Heart left ventricle (tissue), 16 donors: ENCODE data around the gene AP3S1. TPM values are rescaled to one million over a fixed set of nuclear protein-coding genes. Genes with fewer than 3 reads are reported as not detected.
A peak's percentile ranks its signal among the peaks of the same experiment; 100 is the strongest.

ENCODE experiments used
- ATAC-seq, 4 donors: fragments of 200-7000 bp; cut with Tn5 transposase; one replicate each; pipeline ENCODE4 v1.9.1; 2020 to 2022; ENCODE audit warnings: moderate library complexity in 4 of 4, mild to moderate bottlenecking in 3 of 4, moderate number of reproducible peaks in 1 of 4
- DNase-seq, 5 donors: peaks; one replicate each; pipeline ENCODE4 v3.0.0-alpha.2; 2020
- H3K27ac ChIP-seq, 12 donors: fragments of 200-600 bp; sonication (generic) in 4 of 12; one replicate each; pipeline versions ENCODE4 v1.5.0 to v1.8.0; 2016 to 2022; ENCODE audit warnings: mild to moderate bottlenecking in 2 of 12
- H3K27me3 ChIP-seq, 9 donors: fragments of 200-600 bp; sonication (generic) in 2 of 9; one replicate each; pipeline versions ENCODE4 v1.5.1 to v1.8.0; 2016 to 2022; ENCODE audit warnings: mild to moderate bottlenecking in 3 of 9
- H3K36me3 ChIP-seq, 9 donors: fragments of 200-600 bp; sonication (generic) in 2 of 9; one replicate each; pipeline versions ENCODE4 v1.5.0 to v1.8.0; 2018 to 2022; ENCODE audit warnings: mild to moderate bottlenecking in 2 of 9
- H3K4me1 ChIP-seq, 12 donors: fragments of 200-600 bp; sonication (generic) in 4 of 12; one replicate each; pipeline versions ENCODE4 v1.5.0 to v1.8.0; 2016 to 2022; ENCODE audit warnings: mild to moderate bottlenecking in 3 of 12
- H3K4me3 ChIP-seq, 12 donors: fragments of 200-600 bp; sonication (generic) in 4 of 12; one replicate each; pipeline versions ENCODE4 v1.5.0 to v1.8.0; 2017 to 2022; ENCODE audit warnings: mild to moderate bottlenecking in 9 of 12, moderate library complexity in 4 of 12
- H3K9me3 ChIP-seq, 12 donors: fragments of 200-600 bp; sonication (generic) in 4 of 12; one replicate each; pipeline versions ENCODE4 v1.5.0 to v1.8.0; 2016 to 2022; ENCODE audit warnings: mild to moderate bottlenecking in 1 of 12
- POLR2A ChIP-seq, 2 donors: fragments of 450-650 bp; IDR thresholded peaks; one replicate each; pipeline ENCODE4 v1.6.1; 2017; ENCODE audit warnings: antibody characterized with exemption in 2 of 2, mild to moderate bottlenecking in 2 of 2, moderate library complexity in 2 of 2
- WGBS, 4 donors: extraction: QIAGEN DNeasy Blood & Tissue Kit in 2 of 4; methylation state at CpG; one replicate each; pipeline versions ENCODE4 v1.1.5 to v1.1.7; 2013 to 2018; 5-methylcytosine and 5-hydroxymethylcytosine counted together
- intact Hi-C, 10 donors: fragments of 100-400 bp; cut with DNase I; formaldehyde crosslinking; loops; one replicate each; pipeline versions ENCODE4 v1.11.1 to v1.14.2; 2022
- polyA plus RNA-seq, 2 donors: library from polyadenylated mRNA; stranded (reverse); fragments of 200-250 nt; gene quantifications; one replicate each; pipeline ENCODE4 v1.2.3, GENCODE V29; 2013
- total RNA-seq, 9 donors: library from RNA; depleted of rRNA in 2 of 9; stranded (reverse); fragments of >200 nt in 2 of 9; fragmentation: NEBNext Ultra II Directional in 3 of 9; extraction: Animal tissue kit (Norgen Biotek cat#: 25700) in 3 of 9; gene quantifications; one replicate each; pipeline versions ENCODE4 v1.1.0 to v1.2.4, GENCODE V29; 2016 to 2023
- TF ChIP-seq, protein P1 (sequence below), 12 donors: fragments of 200-600 bp; sonication (generic) in 4 of 12; IDR thresholded peaks; one replicate each; pipeline versions ENCODE4 v1.5.0 to v1.8.0; 2018 to 2022; ENCODE audit warnings: antibody characterized with exemption in 12 of 12, mild to moderate bottlenecking in 5 of 12
- donor health status: ischemic (EF 13 %, LVEDD 7.1; RV severe dilation, severe dysfunction).
- donor health status: healthy with polysubstance abuse.
- donor health status: DM: no; HTN: yes; CAD: no.
- donor health status: DM: no; HTN: no; CAD: no.
- donor health status: ischemic (EF 25% LVEDD 6.9; RV normal size, moderate dysfunction).
- donor health status: ischemic (EF 25% LVEDD 5.7; RV mildly dilated, moderate dysfunction).
- donor health status: healthy.
- donor health status: DM: yes; HTN: yes; CAD: no.
- donor health status: ischemic (EF 35%, LVEDD 5.7; RV mildly dilated, moderate dysfunction).
- donor health status: nonischemic (EF 11% LVEDD 7.7; RV severe dilation, severe dysfunction).
- donor health status: DM: yes; HTN: yes; CAD: no.
- donor health status: PGD.
- donor health status: ischemic (EF 29% LVEDD 5.4; RV normal size, mild dysfunction).
- donor health status: nonischemic (EF 23%, LVEDD 6.1; RV moderate dilation, normal function).

Gene AP3S1
- total and polyA plus RNA-seq, 11 donors = 20.3 to 56.4 (median 46.4) TPM

DNA sequence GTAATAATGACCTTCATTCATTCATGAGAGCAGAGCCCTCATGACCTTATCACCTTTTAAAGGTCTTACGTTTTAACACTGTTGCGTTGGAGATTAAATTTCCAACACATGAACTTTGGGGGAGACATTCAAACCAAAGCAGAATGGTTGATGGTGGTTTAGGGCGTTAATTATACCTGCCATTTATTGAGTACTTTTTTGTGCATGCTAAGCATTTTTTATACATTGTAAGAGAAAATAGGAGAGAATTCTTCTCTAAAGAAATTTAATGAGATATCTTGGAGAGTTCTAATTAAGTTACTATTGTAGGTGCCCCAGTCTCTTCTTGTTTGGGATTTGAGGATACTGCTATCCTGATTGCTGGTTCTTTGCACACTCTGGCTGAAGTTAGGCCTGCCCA, 12.4 kb downstream of the AP3S1 start:
- intact Hi-C loops = no loop called here
- Histone ChIP-seq H3K27ac (no peak overlapping the region), H3K4me3 (no peak overlapping the region), H3K9me3 (peaks cover 0 to 12% (median 2%) of the 10 kb centered on the region in 12 donors), H3K4me1 (peaks cover 0 to 60% (median 41%) of the 10 kb centered on the region in 12 donors), H3K36me3 (no peaks in the 10 kb centered on the region), H3K27me3 (no peaks in the 10 kb centered on the region)
- ATAC-seq (no peak), DNase-seq (no peak)
- TF ChIP-seq, protein P1, sequence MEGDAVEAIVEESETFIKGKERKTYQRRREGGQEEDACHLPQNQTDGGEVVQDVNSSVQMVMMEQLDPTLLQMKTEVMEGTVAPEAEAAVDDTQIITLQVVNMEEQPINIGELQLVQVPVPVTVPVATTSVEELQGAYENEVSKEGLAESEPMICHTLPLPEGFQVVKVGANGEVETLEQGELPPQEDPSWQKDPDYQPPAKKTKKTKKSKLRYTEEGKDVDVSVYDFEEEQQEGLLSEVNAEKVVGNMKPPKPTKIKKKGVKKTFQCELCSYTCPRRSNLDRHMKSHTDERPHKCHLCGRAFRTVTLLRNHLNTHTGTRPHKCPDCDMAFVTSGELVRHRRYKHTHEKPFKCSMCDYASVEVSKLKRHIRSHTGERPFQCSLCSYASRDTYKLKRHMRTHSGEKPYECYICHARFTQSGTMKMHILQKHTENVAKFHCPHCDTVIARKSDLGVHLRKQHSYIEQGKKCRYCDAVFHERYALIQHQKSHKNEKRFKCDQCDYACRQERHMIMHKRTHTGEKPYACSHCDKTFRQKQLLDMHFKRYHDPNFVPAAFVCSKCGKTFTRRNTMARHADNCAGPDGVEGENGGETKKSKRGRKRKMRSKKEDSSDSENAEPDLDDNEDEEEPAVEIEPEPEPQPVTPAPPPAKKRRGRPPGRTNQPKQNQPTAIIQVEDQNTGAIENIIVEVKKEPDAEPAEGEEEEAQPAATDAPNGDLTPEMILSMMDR (IDR thresholded peaks at IDR 0.05) = no peak
- no peak for TF ChIP-seq POLR2A (IDR thresholded peaks at IDR 0.05)
- 91 to 94% (median 93%) methylated on average over 3 of the region's 3 CpGs for WGBS, 4 donors

DNA sequence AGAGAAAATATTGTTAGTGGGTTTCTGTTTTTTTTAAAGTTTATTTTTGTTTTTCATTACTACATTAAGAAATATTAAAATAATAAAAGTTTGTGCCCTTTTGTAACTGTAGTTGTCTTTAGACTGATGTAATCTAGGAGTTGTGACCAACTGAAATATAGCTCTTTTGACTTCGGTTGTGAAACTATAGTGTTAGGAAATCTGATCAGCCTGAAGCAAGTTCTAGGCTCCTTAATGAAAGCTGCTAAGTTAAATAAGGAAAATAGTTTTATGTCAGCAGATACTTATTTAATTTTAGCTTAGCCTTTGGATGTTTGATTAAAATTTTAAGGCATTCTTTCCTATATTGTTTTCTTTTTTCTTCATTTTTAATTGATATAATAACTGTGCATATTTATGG, 14.2 kb downstream of the AP3S1 start:
- intact Hi-C loops = no loop called here

DNA sequence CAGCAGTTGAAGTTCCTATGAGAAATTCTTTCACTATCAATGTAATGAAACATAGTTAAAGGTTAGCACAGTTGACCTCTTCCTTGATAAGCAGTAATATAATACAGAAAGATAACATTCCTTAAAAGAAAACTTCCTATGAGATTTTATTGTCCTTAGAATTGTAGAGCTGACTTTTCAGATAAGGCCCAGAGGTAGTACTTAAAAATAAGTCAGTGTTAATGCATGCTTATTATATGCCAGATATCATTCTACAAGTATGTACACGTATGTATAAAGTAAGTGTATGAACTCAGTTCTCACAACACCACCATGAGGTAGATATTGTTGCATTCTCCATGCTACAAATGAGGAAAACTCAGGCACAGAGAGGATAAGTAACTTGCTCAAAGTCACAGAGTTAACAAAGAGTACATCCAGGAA, 15.3 kb downstream of the AP3S1 start:
- WGBS, 4 donors = 39 to 52% (median 48%) methylated on average over 1 of the region's 1 CpG
- DNase-seq (no peak), ATAC-seq (no peak)
- intact Hi-C loops = no loop called here
- no peak overlapping the region for H3K4me3 ChIP-seq
- H3K27me3 ChIP-seq = no peaks in the 10 kb centered on the region
- no peaks in the 10 kb centered on the region for H3K36me3 ChIP-seq
- TF ChIP-seq POLR2A (IDR thresholded peaks at IDR 0.05) = no peak
- TF ChIP-seq, protein P1 (IDR thresholded peaks at IDR 0.05) = no peak
- H3K27ac ChIP-seq = peak overlapping the region in 1 of 12 donors; percentile 18
- H3K9me3 ChIP-seq = peaks cover 0 to 12% (median 2%) of the 10 kb centered on the region in 12 donors
- H3K4me1 ChIP-seq = peaks cover 0 to 44% (median 28%) of the 10 kb centered on the region in 12 donors

More for the DNA sequence above, 14.2 kb downstream of the AP3S1 start:
- TF ChIP-seq, protein P1 (IDR thresholded peaks at IDR 0.05) = no peak
- no peak for TF ChIP-seq POLR2A (IDR thresholded peaks at IDR 0.05)
- WGBS, 4 donors = 77 to 85% (median 78%) methylated on average over 1 of the region's 1 CpG
- DNase-seq (no peak), ATAC-seq (no peak)
- Histone ChIP-seq H3K36me3 (no peaks in the 10 kb centered on the region), H3K27me3 (no peaks in the 10 kb centered on the region), H3K9me3 (peaks cover 0 to 12% (median 2%) of the 10 kb centered on the region in 12 donors), H3K27ac (no peak overlapping the region), H3K4me1 (peaks cover 0 to 50% (median 33%) of the 10 kb centered on the region in 12 donors), H3K4me3 (no peak overlapping the region)

DNA sequence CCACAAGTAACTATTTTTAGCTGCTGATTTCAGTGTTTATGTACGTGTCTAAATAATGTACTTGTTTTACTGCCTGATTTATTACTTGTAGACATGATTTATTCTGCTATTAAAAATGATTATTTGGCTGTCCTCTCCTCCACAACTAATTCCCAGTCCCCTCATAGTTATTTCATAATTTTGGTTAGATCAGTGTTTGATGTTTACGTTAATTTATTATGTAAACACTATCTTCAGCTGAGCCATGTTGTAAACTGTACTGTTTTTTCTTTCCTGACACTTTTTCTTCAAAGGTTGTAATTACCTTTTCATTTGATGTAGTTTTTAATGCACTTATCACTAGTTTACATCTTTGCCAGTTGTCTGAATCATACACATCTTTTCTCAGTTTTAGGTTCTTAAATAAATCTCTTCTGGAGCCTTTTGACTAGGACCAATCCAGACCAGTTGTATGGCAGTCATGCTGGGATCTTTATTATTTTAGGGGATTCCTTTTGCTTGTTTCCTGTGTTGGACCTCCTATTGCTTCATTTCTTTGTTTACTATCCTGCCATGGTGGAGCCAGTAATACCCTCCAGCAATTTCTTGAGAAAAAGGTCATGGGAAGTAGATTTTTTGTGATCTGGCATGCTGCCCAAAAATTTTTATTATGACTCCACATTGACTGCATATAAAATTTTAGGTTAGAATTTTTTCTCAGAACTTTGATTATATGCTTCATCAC, 16.1 kb downstream of the AP3S1 start:
- no peaks in the 10 kb centered on the region for H3K36me3 ChIP-seq
- no peak overlapping the region for H3K27ac ChIP-seq
- no peak for TF ChIP-seq POLR2A (IDR thresholded peaks at IDR 0.05)
- TF ChIP-seq, protein P1 (IDR thresholded peaks at IDR 0.05) = no peak
- intact Hi-C loops = no loop called here
- no peaks in the 10 kb centered on the region for H3K27me3 ChIP-seq
- H3K9me3 ChIP-seq = peaks cover 0 to 12% (median 2%) of the 10 kb centered on the region in 12 donors
- 48 to 57% (median 53%) methylated on average over 2 of the region's 2 CpGs for whole genome bisulfite sequencing, 4 donors
- no peak for ATAC-seq
- no peak for DNase-seq
- H3K4me1 ChIP-seq = peaks cover 0 to 44% (median 26%) of the 10 kb centered on the region in 12 donors
- H3K4me3 ChIP-seq = no peak overlapping the region
